GM18519 (cell line): ENCODE results near the gene WDR5.

Source experiments
- ATAC-seq: cut with Tn5 transposase; IDR thresholded peaks from one replicate; pipeline ENCODE4 v1.9.1; 2021; ENCODE audit warnings: mild to moderate bottlenecking, moderate library complexity; ENCODE audit not compliant: unreplicated experiment, low FRiP score

Gene WDR5

DNA sequence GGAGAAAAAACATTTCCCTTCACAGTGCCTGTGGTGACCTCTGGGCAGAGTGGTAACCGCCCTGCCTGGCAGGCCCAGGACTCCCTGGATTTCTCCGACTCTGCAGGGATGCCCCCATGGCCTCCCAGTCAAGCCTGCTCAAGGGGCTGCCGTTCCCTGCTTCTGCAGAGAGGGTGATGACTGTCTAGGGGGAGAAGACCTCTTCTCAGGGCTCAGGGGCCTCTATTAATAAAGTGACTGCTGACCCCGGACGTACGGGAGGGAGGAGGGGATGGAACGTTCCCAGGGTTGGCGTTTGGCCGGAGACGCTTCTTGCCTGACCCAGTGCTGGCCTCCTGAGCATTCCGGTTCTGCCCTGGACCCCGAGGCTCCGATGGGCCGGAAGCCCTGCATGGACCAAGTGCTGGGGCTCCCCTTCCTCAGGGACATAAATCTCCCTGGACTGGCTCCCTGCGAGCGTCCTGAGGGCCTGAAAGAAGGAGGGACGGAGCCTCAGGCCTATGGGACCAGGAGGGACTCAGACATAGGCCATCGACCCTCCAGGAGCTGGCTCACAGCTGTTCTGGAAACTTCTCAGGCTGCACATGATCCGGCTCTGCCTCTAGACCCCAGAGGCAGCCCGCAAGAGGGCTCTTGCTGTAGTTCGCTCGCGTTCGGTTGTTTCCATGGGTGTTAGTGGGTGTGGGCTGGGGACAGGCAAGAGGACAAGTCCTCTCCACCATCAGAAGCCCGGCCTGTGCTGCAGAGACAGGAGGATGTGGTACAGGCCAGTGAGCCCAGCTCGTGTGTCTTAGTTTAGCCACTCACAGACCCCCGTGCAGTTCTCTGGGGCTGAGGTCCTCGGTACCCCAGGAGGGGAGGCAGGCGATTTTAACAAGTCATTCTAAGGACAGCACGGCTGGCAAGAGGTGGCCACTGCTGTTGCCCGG lies 36.6 kb downstream of the WDR5 start:
- ATAC-seq: no peak

DNA sequence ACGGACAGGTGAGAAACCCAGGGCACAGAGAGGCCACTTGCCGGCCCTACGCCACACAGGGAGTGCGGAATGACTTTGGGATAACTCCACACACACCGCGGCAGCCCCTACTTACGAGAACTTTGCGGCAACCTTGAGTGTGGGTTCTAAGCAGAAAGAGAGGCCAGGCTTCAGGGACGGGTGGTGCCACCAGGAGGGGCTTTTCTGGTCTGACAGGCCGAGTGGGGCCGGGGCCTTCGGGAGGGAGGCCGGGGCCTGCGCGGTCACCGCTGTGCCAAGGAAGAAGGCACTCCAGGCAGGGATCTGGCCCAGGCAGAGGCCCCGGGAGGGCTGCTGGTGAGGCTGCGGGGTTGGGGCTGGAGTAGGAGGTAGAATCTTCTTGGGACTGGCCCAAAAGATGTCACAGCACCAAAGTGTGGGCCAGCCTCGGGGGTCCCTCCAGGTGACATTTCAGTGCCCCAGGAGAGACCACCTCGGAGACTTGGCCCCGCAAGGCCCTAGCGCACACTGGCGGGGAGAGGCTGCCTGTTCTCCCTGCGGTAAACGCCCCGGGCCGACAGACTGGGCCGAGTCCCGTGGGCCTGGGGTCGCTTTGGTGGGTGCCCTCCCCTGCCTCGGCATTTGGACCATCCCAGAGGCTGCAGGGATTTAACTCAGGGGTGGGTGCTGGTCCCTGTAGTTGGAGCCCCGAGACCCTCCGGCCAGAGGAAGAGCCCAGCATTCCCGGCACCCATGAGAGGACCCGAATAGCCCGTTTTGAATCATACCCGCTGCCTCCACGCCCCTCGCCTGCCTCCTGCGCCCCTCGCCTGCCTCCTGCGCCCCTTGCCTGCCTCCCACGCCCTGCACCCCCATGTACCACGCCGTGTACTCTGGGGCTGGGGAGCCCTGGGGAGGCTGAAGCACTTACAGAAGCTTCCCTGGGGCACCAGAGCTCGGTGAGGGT lies 37.5 kb downstream of the WDR5 start:
- no peak for ATAC-seq

DNA sequence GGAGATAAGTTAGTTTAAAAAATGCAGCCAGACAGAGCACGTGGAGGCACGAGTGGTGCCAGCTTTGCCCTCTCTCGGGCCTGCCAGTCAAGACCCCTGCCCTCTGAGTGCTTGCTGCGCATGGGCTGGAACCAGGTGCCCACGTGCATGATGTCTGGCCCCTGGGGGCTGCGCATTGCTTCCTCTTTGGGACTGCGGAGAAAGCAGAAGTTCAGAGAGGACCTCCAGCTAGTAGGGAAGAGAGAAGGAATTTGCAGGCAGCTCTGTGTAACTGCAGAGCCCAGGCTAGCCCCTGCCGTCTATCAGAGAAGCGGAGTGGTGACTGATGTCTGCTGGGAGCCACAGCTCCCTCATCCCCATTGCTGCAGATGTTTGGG lies 38.2 kb downstream of the WDR5 start:
- no peak for ATAC-seq

DNA sequence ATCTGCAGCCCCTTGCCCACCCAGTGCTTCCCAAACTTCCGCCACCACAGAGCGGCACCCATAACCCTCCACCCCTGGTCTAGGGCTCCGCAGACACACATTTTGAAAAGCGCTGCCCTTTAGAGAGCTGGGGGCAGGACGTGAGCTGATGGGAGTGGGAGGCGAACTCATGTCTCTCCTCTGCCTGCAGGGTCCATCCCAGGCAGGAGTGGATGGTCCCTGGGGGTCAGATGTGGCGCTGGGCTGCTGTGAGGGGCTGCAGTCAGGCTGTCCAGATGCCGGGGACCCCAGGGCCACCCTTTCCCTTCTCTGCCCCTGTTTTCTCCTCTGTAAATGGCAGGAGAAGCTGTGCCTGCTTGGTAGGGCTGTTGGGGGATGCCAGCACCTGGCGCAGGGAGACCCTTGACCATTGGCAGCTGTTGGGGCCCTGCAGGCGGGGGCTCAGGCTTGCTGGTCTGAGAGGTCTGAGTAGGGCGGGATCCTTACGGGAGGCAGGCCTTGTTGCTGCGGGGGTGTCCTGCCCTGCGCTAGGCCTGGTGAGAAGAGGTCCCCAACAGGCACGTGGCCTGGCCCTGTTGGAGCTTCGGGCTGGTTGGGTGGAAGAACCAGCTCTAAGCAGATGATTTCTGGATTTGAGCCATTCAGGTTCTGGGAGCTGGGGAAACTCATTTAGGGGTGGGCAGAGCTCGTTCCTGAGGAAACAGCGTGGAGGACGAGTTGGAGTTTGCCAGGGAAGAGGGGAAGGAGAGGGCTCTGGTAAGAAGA lies 38.8 kb downstream of the WDR5 start:
- no peak for ATAC-seq

DNA sequence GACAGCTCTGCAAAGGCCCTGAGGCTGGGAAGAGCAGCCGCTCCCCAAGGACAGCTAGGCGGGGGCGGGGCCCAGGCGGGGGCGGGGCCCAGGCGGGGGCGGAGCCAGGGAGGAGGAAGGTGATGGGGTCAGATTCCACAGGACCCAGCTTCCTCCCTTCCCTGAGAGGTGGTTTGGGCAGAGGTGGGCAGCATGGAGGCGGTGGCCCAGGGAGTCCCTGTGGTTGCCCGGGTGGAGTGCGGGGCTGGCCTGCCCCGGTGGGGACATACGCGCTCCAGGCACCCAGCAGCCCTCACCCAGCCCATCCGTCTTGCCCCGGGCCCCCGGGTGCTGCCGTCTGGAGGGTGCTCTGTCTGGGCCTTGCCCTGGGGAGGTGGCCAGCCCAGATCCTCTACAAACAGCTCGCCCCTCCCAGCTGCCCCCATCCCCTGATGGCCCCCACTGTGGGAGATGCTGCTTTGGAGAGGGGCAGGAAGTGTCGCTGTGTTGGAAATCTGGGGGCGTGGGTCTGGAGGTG lies 39.5 kb downstream of the WDR5 start:
- no peak for ATAC-seq

DNA sequence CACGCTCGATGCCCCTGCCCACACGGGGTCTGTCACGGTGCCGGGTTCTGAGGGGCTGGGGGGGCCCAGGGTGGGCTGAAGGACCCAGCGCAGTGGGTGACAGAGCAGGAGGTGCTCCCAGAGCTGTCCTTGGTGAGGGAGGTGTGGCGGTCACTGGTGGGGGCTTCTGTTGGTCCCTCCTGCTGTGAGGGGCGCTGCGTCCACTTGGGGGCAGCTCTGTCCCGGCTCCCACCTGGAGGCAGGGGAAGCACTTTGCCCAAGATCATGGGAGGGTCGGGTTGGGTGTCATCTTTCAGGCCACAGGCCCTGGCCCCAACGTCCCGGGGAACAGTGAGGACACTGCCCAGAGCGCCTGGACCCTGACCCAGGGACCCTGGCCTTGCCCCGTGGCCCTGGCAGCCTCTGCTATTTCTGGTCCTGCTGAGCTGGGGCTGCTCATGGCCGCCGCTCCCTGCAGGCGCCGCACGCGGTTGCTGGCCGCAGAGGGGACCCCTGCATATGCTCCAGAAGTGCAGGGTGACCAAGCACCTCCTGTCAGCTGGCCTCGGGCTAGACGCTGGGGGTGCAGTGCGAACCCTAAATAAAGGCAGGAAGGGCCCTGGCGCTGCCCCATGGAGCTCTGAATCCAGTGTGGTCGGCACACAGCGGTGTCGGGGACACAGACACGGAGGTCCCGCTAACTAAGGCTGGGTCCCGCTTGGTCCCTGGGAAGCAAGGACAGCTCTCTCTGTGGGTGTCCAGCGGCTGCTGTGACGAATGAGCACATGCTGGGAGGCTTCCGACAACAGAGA lies 40.1 kb downstream of the WDR5 start:
- ATAC-seq: no peak

DNA sequence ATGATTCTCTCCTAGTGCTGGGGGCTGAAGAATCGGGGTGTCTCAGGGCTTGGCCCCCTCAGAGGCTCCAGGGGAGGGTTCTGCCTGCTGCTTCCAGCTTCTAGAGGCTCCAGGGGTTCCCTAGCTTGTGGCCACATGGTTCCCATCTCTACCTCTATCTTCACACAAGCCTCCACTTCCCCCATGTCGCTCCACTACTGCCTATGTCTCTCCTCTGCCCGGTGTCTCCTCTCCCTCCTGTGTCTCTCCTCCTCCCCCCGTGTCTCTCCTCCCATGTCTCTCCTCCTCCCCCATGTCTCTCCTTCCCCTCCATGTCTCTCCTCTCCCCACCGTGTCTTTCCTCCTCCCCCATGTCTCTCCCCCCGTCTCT lies 40.7 kb downstream of the WDR5 start:
- ATAC-seq: no peak

DNA sequence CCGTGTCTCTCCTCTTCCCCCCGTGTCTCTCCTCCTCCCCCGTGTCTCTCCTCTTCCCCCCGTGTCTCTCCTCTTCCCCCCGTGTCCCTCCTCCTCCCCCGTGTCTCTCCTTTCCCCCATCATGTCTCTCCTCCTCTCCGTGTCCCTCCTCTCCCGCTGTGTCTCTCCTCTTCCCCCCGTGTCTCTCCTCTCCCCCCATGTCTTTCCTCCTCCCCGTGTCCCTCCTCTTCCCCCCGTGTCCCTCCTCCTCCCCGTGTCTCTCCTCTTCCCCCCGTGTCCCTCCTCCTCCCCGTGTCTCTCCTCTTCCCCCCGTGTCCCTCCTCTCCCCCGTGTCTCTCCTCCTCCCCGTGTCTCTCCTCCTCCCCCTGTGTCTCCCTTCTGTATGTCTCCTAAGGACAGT lies 41.3 kb downstream of the WDR5 start:
- ATAC-seq: no peak

DNA sequence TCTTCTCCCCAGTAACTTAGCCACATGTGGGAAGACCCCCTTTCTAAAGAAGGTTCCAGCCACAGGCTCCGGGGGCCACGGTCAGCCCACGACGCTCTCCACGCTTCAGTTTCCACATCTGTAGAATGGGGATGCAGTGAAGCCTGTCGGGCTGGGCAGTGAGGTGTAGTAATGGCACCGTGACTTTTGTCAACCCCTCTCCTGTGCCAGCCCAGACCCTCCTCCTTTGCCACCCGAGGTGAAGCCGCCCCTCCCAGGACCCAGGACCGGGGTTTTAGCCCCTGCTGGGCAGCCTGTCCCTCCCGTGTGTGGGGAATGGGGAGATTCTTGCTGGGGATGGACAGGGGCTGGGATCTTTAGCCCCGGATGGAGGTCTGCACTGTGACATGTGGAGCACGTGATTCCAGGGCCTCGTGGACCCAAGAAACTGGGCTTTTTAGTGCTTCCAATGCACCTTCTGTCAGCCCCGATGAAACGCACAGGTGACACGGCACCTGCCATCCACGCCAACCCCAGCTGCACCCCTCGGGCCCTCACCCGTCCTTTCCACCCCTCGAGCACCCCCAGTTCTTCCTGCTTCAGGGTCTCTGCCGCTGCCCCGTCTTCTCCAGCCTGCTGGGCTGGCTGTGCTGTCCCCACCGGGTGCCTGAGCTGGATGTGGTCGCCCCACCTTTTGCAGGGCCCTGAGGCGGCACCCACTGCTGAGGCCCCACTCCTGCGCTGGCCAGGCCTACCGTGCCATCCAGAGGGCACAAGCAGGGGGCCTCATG lies 41.9 kb downstream of the WDR5 start:
- ATAC-seq: no peak

DNA sequence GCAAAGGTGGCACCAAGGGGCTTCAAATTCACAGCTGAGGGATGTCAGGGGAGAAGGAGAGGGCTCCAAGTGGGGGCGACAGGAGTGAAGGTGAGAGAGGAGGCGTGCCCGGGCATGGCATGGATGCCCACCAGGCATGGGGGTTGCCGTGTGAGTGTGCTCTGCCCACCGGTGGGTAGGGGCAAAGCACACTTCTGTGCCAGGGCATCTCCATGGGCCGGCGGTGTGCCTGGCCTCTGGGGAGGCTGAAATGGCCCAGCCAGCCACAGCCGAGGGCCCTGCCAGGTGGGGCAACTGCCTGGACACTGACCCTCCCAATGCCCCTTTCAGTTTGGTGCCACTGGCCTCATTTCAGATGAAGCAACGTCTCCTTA lies 42.5 kb downstream of the WDR5 start:
- ATAC-seq: no peak

DNA sequence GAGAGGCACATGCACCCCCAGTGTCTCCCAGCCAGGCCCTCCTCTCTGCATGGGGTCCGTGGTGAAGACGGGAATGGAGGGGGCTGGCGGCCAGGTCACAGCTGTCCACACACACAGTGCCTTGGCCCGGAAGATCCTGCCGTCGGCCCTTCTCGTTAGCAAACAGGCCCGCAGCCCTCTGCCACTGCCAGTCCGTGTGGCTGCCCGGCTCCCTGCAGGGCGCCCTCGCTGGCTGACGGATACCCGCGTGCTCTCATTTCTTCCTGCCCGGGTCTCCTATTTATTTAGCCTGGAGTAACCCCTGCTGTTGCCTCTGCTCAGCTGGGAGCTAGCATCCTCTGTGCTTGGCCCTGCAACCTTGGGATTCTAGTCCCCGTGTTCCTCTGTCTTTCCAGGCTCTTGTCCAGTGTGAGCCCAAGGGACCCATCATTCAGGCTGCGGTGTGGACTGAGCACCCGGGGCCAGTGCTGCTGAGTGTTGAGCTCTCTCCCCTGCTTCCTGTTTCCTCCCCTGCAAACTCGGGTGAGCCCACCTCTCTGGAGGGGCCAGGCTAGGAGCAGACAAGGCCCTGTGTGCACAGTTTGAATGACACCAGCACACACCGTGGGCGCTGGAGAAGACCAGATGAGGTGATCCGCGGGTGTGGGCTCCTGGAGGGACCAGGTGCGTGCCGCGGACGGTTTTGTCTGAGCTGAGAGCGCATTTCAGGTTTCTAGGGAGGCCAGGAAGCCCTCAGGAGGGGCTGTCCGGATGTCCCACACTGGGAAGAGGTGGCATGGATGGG lies 43.1 kb downstream of the WDR5 start:
- no peak for ATAC-seq

DNA sequence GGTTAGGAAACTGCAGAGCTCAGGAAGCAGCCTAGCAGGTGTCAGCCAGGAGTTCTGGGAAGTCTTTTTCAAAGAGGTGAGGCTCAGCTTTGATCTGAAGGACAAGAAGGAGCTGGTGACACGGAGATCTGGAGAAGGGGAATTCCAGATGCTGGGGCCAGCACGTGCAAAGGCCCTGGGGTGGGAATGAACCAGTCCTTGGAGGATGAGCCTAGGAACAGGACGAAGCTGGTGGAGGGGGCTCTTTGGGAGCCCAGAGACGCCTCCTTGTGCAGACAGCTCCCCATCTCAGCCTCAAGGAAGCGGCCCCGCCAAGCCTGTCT lies 43.7 kb downstream of the WDR5 start:
- ATAC-seq: no peak

DNA sequence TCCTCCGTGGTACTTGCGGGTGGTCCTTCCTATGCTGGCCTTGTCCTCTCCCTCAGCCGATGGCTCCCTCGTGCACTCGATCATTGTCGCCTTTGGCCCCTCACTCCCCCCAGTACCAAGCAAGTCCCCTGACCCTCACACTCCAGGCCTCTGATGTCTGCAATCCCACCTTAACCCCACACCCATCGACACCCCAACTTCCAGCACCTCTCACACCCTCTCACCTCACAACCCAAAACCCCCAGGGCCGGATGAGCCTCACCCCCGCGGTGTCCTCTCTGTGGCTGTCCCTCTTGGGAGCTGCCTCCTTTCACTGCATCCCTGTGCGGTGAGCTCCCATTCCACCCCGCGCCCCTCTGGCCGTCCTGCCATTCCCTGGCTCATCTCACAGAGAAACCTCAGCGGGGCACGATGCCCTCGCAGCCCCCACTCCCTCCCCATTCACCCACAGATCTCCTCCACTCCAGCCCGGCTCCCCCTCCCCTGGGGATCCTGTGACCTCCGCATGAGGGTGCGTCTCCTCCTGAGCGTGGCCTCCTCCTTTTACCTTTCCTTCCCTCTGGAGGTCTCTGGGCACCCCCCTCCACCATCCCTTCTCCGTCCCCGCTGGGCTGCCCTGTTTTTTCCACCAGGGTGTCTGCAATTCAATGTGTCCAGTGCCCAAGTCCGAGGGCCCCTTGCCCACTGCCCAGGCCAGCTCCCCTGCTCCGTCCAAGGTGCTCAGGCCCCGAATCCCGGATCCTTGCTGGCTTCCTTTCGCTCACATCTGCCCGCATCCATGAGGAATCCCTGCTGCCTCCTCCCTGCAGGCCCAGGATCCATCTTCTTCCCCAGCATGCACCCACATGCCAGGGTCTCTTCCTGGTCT lies 44.3 kb downstream of the WDR5 start:
- no peak for ATAC-seq

DNA sequence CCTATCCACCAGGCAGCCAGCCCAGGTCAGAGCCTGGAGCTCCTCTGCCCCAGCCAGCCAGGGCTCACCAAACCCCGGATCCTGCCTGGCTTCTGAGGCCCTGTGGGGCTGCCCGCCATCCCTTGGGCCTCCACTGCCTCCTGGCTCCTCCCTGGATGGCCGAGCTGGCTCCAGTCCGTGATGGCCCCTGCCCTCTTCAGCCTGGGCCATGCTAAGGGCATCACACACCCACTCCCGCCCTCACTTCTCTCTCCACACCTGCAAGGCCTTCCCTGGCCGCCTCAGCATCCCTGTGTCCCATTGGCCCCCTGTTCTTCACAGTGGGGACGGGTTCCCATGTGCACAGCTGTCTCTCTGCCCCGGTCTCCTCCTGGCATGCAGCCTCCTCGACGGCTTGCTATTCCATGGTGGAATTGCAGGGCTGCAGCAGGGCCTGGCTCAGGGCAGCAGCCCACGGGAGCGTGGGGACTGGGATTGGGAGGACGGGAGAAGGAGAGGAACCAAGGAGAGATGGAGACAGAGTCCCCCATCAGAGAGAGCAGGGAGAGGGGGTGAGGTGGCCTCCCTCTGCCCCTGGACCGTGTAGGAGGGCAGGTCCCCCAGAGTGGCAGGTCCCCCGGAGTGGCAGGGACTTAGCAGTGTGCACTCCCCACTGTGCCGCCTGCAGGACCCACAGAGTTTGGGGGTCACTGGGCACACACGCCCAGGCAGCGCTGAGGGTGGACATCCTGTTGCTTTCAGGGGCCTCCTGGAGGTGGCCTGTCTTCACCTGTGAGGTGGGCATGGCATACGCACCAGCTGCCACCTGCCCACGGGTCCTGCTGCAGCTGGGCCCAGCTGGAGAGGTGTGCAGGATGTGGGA lies 45.1 kb downstream of the WDR5 start:
- no peak for ATAC-seq

DNA sequence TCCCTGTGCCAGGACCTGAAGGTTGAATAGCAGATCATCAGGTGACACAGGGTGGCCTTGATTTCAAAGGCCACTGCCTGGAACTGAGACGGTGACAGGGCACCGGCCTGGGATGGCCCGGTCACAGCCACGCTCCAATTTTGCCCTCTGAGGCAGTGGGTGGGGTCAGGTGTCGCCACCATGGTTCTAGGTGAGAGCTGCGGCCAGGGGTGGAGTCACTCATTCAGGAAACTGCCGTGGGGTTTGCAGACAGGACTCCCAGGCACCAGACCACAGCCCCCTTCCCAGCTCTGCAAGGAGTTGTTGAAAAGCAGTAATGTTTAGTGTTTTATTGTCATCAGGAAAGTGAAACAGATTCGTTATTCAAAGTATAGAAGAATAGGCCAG lies 45.8 kb downstream of the WDR5 start:
- no peak for ATAC-seq

DNA sequence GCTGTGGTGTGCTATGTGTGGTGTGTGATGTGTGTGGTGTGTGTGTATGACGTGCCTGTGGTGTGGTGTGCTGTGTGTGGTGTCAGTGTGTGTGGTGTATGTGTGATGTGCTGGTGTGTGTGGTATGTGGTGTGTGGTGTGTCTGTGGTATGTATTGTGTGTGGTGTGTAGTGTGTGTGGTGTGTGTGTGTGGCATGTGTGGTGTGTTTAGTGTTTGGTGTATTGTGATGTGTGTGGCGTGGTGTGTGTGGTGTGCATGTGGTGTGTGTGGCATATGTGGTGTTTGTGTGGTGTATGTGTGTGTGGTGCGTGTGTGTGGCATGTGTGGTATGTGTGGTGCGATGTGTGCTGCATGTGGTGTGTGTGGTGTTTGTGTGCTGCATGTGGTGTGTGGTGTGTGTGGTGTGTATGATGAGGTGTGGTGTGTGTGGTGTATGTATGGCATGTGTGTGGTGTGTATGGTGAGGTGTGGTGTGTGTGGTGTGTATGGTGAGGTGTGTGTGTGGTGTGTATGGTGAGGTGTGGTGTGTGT lies 46.7 kb downstream of the WDR5 start:
- ATAC-seq: no peak
